C4-2B (cell line): ENCODE data around the gene TRAF2.
"Not testable (repeated sequence)": the region's sequence is repeated elsewhere in the genome, so short reads cannot be mapped to it uniquely, and the experiment has no call there.

Experiments used
- H3K27ac ChIP-seq: fragments of 450-650 bp; 2 replicates; pipeline ENCODE4 v1.5.1; 2017
- CTCF ChIP-seq: fragments of 450-650 bp; conservative IDR thresholded peaks from 2 replicates; pipeline ENCODE4 v1.5.1; 2017; ENCODE audit warnings: mild to moderate bottlenecking
- ZFX ChIP-seq: fragments of 450-650 bp; IDR thresholded peaks from 2 replicates; pipeline ENCODE4 v1.6.1; 2017

Gene TRAF2

DNA sequence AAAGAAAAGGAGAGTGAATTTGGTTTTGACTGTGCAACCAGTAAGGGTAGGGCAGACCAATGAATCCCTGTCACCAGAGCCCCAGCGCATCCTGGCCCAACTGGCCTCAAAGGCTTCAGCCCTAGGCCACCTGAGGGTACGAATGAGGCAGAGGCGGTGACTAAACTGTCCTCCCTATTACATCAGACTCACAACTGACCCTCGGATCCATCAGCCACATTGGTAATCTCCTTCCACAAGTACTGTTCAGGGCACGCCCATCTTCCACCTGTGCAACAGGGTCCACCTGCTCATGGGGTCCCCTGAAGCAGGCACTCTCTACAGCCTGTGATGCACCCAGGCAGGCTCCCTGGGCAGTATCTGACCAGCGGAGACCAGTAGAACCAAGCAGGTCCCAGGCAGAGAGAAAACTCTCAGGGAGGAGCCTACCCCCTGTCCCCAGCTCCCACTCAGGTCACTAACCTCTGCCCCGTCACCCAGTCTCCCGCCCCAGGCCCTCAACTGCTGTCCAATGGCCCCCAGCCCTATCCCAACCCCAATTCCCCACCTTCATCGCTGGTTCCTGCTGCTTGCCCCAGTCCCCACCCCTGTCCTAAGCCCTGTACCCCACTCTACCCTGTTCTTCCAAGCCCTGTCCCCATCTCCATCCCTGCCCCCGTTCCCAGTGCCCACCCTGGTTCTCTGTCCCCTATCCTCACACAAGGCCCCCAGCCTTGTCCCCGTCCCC, 21.1 kb upstream of the TRAF2 start:
- H3K27ac ChIP-seq: peak overlapping the region; percentile 96

DNA sequence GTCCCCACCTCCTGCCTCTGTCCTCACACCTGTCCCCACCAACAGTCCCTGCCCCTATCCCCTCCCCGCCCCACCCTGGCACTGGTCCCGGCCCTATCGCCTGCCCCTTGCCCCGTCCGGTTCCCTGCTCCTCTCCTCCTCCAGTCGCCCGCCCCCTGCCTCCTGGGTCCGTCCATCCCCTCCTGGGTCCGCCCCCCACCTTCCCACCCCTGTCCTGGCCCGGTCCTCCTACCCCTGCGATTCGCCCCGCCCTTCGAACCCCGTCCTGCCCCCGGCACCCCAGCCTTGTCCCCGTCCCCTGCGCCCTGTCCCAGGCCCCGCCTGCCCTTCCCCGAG, 20.6 kb upstream of the TRAF2 start:
- H3K27ac ChIP-seq: peak overlapping the region; percentile 96

More for the DNA sequence above, 21.1 kb upstream of the TRAF2 start:
- TF ChIP-seq ZFX (no peak), CTCF (no peak)

DNA sequence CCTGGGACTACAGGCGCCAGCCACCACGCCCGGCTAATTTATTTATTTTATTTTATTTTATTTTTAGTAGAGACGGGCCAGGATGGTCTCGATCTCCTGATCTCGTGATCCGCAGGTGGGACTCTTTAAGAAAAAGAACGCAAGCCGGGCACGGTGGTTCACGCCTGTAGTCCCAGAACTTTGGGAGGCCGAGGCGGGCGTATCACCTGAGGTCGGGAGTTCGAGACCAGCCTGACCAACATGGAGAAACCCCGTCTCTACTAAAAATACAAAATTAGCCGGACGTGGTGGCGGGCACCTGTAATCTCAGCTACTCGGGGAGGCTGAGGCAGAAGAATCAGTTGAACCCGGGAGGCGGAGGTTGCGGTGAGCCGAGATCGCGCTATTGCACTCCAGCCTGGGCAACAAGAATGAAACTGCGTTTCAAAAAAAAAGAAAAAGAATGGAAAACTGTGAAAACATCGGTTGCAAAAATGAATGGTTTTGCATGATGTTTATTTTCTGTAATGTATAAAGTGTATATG, 19.4 kb upstream of the TRAF2 start:
- peak overlapping the region; percentile 96 for H3K27ac ChIP-seq

More for the DNA sequence above, 20.6 kb upstream of the TRAF2 start:
- TF ChIP-seq ZFX (no peak), CTCF (no peak)

- no peak overlapping the region for H3K27ac ChIP-seq
- TF ChIP-seq CTCF: no peak
- no peak for TF ChIP-seq ZFX
Measured at GRCh38 chr9:136867480-136867879, 18.8 kb upstream of the TRAF2 start.

- no peak overlapping the region for H3K27ac ChIP-seq
- TF ChIP-seq CTCF (no peak), ZFX (no peak)
Measured at GRCh38 chr9:136867917-136868316, 18.4 kb upstream of the TRAF2 start.

DNA sequence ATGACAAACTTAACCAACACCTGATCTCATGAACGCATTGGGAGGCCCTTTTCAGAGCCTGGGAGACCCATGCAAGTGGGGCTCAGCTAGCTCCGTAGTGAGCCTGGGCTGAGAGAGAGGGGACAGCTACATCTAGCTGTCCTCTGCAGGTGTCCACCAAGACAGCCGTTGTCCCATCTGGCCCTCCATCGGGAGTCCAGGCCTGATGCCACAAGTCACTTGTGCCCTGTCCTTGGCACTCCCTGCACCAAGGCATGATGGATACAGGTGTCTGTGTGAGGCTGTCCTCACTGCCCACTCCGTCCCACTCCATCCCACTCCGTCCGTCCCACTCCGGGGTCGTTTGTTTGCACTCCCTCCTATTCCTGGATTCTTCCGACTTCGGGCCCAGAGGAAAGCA, 17.7 kb upstream of the TRAF2 start:
- TF ChIP-seq CTCF (no peak), ZFX (no peak)
- H3K27ac ChIP-seq: no peak overlapping the region

DNA sequence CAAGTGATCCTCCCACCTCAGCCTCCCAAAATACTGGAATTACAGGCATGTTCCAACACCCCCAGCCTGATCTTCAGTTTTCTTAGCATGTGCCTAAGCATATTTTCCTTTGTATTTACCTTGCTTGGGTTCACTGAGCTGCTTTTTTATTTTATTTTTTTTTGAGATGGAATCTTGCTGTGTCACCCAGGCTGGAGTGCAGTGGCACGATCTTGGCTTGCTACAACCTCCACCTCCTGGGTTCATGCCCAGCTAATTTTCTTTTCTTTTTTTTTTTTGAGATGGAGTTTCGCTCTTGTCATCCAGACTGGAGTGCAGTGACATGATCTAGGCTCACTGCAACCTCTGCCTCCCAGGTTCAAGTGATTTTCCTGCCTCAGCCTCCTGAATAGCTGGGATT, 16.7 kb upstream of the TRAF2 start:
- not testable (repeated sequence) for H3K27ac ChIP-seq

- H3K27ac ChIP-seq: no peak overlapping the region
- TF ChIP-seq CTCF: no peak
- TF ChIP-seq ZFX: no peak
Measured at GRCh38 chr9:136875155-136875554, 11.2 kb upstream of the TRAF2 start.
